Thyroid gland (tissue), 4 donors: ENCODE data around the gene GPNMB. TPM values are rescaled to one million over a fixed set of nuclear protein-coding genes. Genes with fewer than 3 reads are reported as not detected.
A peak's percentile ranks its signal among the peaks of the same experiment; 100 is the strongest.

Experiments used
- DNase-seq, 2 donors: peaks; one replicate each; pipeline ENCODE4 v3.0.0-alpha.2; 2019
- H3K27ac ChIP-seq, 3 donors: fragments of 200-600 bp; sonication (generic); 1 replicate in 2 of 3; 2 replicates in 1 of 3; pipeline ENCODE4 v1.5.1; 2016 to 2019; ENCODE audit warnings: mild to moderate bottlenecking in 1 of 3, moderate library complexity in 1 of 3
- H3K27me3 ChIP-seq: fragments of 200-600 bp; sonication (generic); one replicate; pipeline ENCODE4 v1.5.1; 2019
- H3K36me3 ChIP-seq, 2 donors: fragments of 200-600 bp; sonication (generic); one replicate each; pipeline ENCODE4 v1.5.1; 2016 to 2019
- H3K4me1 ChIP-seq, 2 donors: fragments of 200-600 bp; sonication (generic); one replicate each; pipeline ENCODE4 v1.5.1; 2017 to 2019
- H3K4me3 ChIP-seq, 3 donors: fragments of 200-600 bp; sonication (generic); replicated peaks in 1 of 3; 1 replicate in 2 of 3; 2 replicates in 1 of 3; pipeline ENCODE4 v1.5.1; 2016; ENCODE audit warnings: mild to moderate bottlenecking in 1 of 3
- H3K9me3 ChIP-seq: fragments of 200-600 bp; sonication (generic); one replicate; pipeline ENCODE4 v1.5.1; 2017
- POLR2A ChIP-seq, 2 donors: fragments of 450-650 bp; IDR thresholded peaks; one replicate each; pipeline ENCODE4 v1.6.1; 2017; ENCODE audit warnings: antibody characterized with exemption in 2 of 2, mild to moderate bottlenecking in 2 of 2, moderate library complexity in 1 of 2
- WGBS, 2 donors: methylation state at CpG; one replicate each; pipeline ENCODE4 v1.1.5; 2017; 5-methylcytosine and 5-hydroxymethylcytosine counted together
- intact Hi-C: fragments of 100-400 bp; cut with DNase I; formaldehyde crosslinking; loops from one replicate; pipeline ENCODE4 v1.15.1; 2023
- total RNA-seq, 4 donors: library from RNA; depleted of rRNA; stranded (reverse); fragments of >200 nt; gene quantifications; one replicate each; pipeline ENCODE4 v1.2.3, GENCODE V29; 2016
- TF ChIP-seq, protein P1 (sequence below), 6 experiments: fragments of 200-600 bp in 3 of 6; fragments of 450-650 bp in 3 of 6; sonication (generic) in 3 of 6; IDR thresholded peaks; one replicate each; pipeline ENCODE4 v1.5.1; 2016 to 2019; ENCODE audit warnings: antibody characterized with exemption in 6 of 6, mild to moderate bottlenecking in 2 of 6, inconsistent platforms in 1 of 6, moderate library complexity in 1 of 6

The GPNMB gene
- total RNA-seq, 4 donors from 2014 or later, result 31.4 to 84.8 (median 69.9) TPM

DNA sequence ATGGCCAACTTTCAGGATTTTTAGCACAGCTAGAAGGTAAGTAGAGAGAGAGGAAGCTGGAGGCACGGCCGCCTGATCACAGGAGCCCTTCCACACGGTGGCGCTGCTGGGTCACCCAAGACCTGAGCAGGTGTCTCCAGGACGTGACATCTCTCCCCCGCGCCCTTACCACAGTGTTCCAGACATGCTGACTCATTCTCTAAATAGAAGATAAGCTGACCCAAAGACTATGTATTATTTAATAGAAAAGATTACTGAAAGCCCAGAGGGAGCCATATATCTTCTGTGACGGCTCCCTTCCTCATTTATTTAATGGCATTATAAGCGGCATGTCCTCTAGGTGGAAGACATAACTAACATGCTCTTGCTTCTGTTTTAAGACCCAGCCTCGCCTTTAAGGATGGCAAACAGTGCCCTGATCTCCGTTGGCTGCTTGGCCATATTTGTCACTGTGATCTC is 26.6 kb downstream of the GPNMB start:
- intact Hi-C loops, result no loop called here
- no peak overlapping the region for H3K4me3 ChIP-seq
- WGBS, 2 donors, result 18 to 22% methylated on average over 11 of the region's 11 CpGs

DNA sequence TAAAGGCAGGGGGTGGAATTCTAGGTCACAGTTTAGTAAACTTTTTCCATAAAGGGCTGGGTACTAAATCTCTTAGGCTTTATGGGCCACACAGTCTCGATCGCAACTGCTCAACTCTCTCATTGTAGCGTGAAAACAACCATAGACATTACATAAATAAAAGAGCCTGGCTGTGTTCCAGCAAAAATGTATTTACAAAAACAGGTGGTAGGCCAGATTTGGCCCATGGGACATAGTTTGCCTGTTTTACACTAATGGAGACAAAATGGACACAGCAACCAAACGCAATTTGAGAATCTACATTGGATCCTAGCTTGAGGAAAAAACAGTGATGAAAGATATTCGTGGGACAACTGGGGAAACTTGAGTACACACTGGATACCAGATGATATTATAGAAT is 29.3 kb downstream of the GPNMB start:
- DNase-seq, result no peak
- WGBS, 2 donors, result 84 to 87% methylated on average over 5 of the region's 5 CpGs
- intact Hi-C loops, result loop anchor here (5.0 kb wide), 1 partner anchor 186 kb away; no protein-coding TSS in a partner anchor

More for the DNA sequence above, 26.6 kb downstream of the GPNMB start:
- Histone ChIP-seq H3K27ac (no peak overlapping the region), H3K4me1 (no peaks in the 10 kb centered on the region), H3K36me3 (no peaks in the 10 kb centered on the region), H3K9me3 (no peaks in the 10 kb centered on the region), H3K27me3 (no peaks in the 10 kb centered on the region)
- TF ChIP-seq, protein P1, sequence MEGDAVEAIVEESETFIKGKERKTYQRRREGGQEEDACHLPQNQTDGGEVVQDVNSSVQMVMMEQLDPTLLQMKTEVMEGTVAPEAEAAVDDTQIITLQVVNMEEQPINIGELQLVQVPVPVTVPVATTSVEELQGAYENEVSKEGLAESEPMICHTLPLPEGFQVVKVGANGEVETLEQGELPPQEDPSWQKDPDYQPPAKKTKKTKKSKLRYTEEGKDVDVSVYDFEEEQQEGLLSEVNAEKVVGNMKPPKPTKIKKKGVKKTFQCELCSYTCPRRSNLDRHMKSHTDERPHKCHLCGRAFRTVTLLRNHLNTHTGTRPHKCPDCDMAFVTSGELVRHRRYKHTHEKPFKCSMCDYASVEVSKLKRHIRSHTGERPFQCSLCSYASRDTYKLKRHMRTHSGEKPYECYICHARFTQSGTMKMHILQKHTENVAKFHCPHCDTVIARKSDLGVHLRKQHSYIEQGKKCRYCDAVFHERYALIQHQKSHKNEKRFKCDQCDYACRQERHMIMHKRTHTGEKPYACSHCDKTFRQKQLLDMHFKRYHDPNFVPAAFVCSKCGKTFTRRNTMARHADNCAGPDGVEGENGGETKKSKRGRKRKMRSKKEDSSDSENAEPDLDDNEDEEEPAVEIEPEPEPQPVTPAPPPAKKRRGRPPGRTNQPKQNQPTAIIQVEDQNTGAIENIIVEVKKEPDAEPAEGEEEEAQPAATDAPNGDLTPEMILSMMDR (IDR thresholded peaks at IDR 0.05), result peak; percentile 68 to 86 (median 80)
- TF ChIP-seq POLR2A (IDR thresholded peaks at IDR 0.05), result no peak
- DNase-seq, result peak; percentile 94 to 96

DNA sequence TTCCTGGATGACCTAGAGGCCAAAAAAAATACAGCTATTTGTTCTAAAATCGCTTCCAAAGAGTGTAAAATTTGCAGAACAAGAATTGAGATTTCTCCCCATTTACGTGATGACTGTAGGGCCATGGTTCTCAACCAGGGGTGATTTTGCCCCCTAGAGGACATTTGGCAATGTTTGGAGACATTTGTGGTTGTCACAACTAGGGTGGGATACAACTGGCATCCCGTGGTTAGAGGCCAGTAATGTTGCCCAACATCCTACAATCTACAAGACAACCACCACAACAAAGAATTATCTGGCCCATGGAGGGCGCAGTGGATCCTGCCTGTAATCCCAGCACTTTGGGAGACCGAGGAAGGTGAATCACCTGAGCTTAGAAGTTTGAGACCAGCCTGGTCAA is 29.8 kb downstream of the GPNMB start:
- no peaks in the 10 kb centered on the region for H3K9me3 ChIP-seq
- no peaks in the 10 kb centered on the region for H3K36me3 ChIP-seq
- no peak for TF ChIP-seq POLR2A (IDR thresholded peaks at IDR 0.05)
- TF ChIP-seq, protein P1 (IDR thresholded peaks at IDR 0.05), result no peak
- no peaks in the 10 kb centered on the region for H3K27me3 ChIP-seq
- WGBS, 2 donors, result 68 to 70% methylated on average over 5 of the region's 5 CpGs
- H3K27ac ChIP-seq, result no peak overlapping the region
- intact Hi-C loops, result loop anchor here (5.0 kb wide), 1 partner anchor 186 kb away; no protein-coding TSS in a partner anchor
- DNase-seq, result no peak
- H3K4me1 ChIP-seq, result no peaks in the 10 kb centered on the region
- H3K4me3 ChIP-seq, result no peak overlapping the region

More for the DNA sequence above, 29.3 kb downstream of the GPNMB start:
- Histone ChIP-seq H3K27me3 (no peaks in the 10 kb centered on the region), H3K4me1 (no peaks in the 10 kb centered on the region), H3K9me3 (no peaks in the 10 kb centered on the region), H3K27ac (no peak overlapping the region), H3K36me3 (no peaks in the 10 kb centered on the region), H3K4me3 (no peak overlapping the region)
- TF ChIP-seq, protein P1 (IDR thresholded peaks at IDR 0.05), result no peak
- TF ChIP-seq POLR2A (IDR thresholded peaks at IDR 0.05), result no peak

DNA sequence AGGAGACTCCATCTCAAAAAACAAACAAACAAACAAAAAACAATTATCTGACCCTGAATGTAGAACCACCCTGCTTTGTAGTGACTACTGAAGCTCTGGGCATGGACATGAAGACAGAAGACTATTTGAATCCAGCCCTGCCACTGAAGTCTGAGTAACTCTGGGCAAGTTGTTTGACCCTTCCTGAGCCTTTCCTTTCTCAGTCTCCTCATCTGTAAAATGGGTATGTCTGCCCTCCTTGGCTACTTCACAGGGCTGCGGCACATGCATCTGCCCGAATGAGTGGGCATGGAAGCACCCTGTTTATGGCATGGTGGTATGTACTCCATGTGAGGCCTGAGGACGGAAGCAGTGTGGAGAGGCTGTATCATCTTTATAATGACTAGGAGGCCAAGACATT is 30.4 kb downstream of the GPNMB start:
- H3K36me3 ChIP-seq, result no peaks in the 10 kb centered on the region
- no peak overlapping the region for H3K27ac ChIP-seq
- no peak for DNase-seq
- no peak overlapping the region for H3K4me3 ChIP-seq
- 84 to 86% methylated on average over 3 of the region's 3 CpGs for WGBS, 2 donors
- H3K9me3 ChIP-seq, result no peaks in the 10 kb centered on the region
- H3K27me3 ChIP-seq, result no peaks in the 10 kb centered on the region
- TF ChIP-seq, protein P1 (IDR thresholded peaks at IDR 0.05), result no peak
- no peak for TF ChIP-seq POLR2A (IDR thresholded peaks at IDR 0.05)
- no peaks in the 10 kb centered on the region for H3K4me1 ChIP-seq
- intact Hi-C loops, result loop anchor here (5.0 kb wide), 1 partner anchor 185 kb away; no protein-coding TSS in a partner anchor

DNA sequence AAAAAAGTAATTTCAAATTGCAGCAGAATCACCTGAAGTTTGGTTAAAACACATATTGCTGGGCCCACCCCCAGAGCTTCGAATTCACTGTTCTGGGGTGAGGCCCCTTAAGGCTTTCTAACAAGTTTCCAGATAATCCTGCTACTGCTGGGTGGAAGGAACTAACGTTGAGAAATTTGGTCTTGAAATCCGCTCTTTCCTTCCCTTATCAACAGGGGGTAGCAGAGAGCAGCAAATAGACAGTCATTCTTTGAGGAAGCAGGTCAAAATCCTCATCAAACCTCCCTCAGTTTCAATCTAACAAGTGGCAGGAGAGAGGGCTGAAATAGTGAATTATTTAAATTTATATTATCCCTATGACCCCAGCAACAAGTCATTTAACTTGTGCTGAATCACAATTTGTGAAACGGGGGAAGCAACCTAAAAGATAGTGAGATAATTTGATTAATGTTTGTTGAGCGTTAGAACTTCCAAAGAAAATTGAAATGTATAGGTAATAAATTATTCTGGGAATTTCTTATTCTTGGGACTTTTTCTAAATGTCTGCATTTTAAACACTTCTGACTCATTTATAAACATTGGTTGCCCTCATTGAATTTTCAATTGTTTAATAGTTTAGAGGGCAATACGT is 30.9 kb downstream of the GPNMB start:
- Histone ChIP-seq H3K27me3 (no peaks in the 10 kb centered on the region), H3K27ac (no peak overlapping the region), H3K4me3 (no peak overlapping the region), H3K36me3 (no peaks in the 10 kb centered on the region), H3K9me3 (no peaks in the 10 kb centered on the region), H3K4me1 (no peaks in the 10 kb centered on the region)
- peak in 1 of 2 donors; percentile 13 for DNase-seq
- intact Hi-C loops, result loop anchor here (5.0 kb wide), 1 partner anchor 185 kb away; no protein-coding TSS in a partner anchor
- TF ChIP-seq, protein P1 (IDR thresholded peaks at IDR 0.05), result peak; percentile 41 to 83 (median 78)
- no peak for TF ChIP-seq POLR2A (IDR thresholded peaks at IDR 0.05)
- 36 to 37% methylated on average over 6 of the region's 6 CpGs for WGBS, 2 donors
